HepG2 (cell line): ENCODE results near the gene GPR83. TPM values are rescaled to one million over a fixed set of nuclear protein-coding genes. Genes with fewer than 3 reads are reported as not detected.

Experiments
- ATAC-seq: fragments of 200-7000 bp; cut with Tn5 transposase; 3 replicates; pipeline ENCODE4 v1.9.1; 2020; ENCODE audit warnings: mild to moderate bottlenecking, moderate library complexity
- BruUV-seq: library from RNA; stranded (reverse); fragments of 400-500 nt; replicated peaks from 2 replicates; lab custom pipeline; 2021; lab: Mats Ljungman, UMichigan
- CTCF ChIA-PET: fragments of 300-600 bp; formaldehyde crosslinking; extraction: SDS; loops from one replicate; lab custom pipeline; 2021; ENCODE audit warnings: low total read pairs, inconsistent platforms, low intra/inter-chr PET ratio; lab: Yijun Ruan, JAX
- POLR2A ChIA-PET: fragments of 350-600 bp; sonication (Branson Sonifier 250); formaldehyde crosslinking; loops from one replicate; lab custom pipeline; 2020; ENCODE audit warnings: antibody characterized with exemption, inconsistent platforms; lab: Yijun Ruan, JAX
- DNase-seq: peaks from one replicate; pipeline ENCODE4 v3.0.0-alpha.2; 2015; ENCODE audit warnings: low spot score
- FAIRE-seq: peaks from 3 replicates; lab custom pipeline; 2011; peaks lifted over from hg19 to GRCh38; lab: Jason Lieb, UNC
- H2AFZ ChIP-seq: one replicate; pipeline ENCODE4 v1.6.1; 2011; ENCODE audit warnings: low read length, inconsistent platforms
- H3K27ac ChIP-seq: fragments of 300-600 bp; 3 replicates; pipeline ENCODE4 v1.8.0; 2011; ENCODE audit warnings: mixed run types, mild to moderate bottlenecking, mixed read lengths, low read length, inconsistent platforms; ENCODE audit not compliant: insufficient read depth; ENCODE audit errors: extremely low read length
- H3K27me3 ChIP-seq, 2 experiments: fragments of 200-600 bp in 1 of 2; 2 replicates in 1 of 2; 3 replicates in 1 of 2; pipeline versions ENCODE4 v1.6.0 to v1.8.0; 2011; ENCODE audit warnings: low read length in 2 of 2, mild to moderate bottlenecking in 2 of 2, moderate library complexity in 2 of 2, inconsistent platforms in 1 of 2; ENCODE audit not compliant: insufficient read depth in 2 of 2, control insufficient read depth in 1 of 2
- H3K36me3 ChIP-seq, 2 experiments: fragments of 200-600 bp in 1 of 2; replicated peaks in 1 of 2; 2 replicates in 1 of 2; 3 replicates in 1 of 2; pipeline versions ENCODE4 v1.5.1 to v1.8.0; 2011; ENCODE audit warnings: low read length in 2 of 2, inconsistent platforms in 1 of 2; ENCODE audit not compliant: insufficient read depth in 2 of 2, control insufficient read depth in 1 of 2
- H3K4me1 ChIP-seq: 2 replicates; pipeline ENCODE4 v1.5.1; 2012; ENCODE audit warnings: low read length, inconsistent platforms; ENCODE audit not compliant: insufficient read depth
- H3K4me2 ChIP-seq: 2 replicates; pipeline ENCODE4 v1.6.0; 2011; ENCODE audit warnings: low read depth, low read length, inconsistent platforms
- H3K4me3 ChIP-seq, 3 experiments: fragments of 200-600 bp in 1 of 3; sonication (generic), shearing (Covaris generic) in 1 of 3; replicated peaks in 1 of 3; 2 replicates each; pipeline ENCODE4 v1.5.1; 2011 to 2016; ENCODE audit warnings: low read length in 3 of 3, inconsistent platforms in 2 of 3, low read depth in 2 of 3, mild to moderate bottlenecking in 2 of 3, control low read depth in 1 of 3, mixed read lengths in 1 of 3; ENCODE audit not compliant: insufficient read depth in 1 of 3
- H3K79me2 ChIP-seq: one replicate; pipeline ENCODE4 v1.6.1; 2011; ENCODE audit warnings: low read length, inconsistent platforms; ENCODE audit not compliant: insufficient read depth
- H3K9ac ChIP-seq: 2 replicates; pipeline ENCODE4 v1.6.0; 2011; ENCODE audit warnings: mild to moderate bottlenecking, low read depth, low read length, inconsistent platforms; ENCODE audit not compliant: insufficient read depth
- H3K9me3 ChIP-seq: 2 replicates; pipeline ENCODE4 v1.5.1; 2012; ENCODE audit warnings: mild to moderate bottlenecking, low read length
- H4K20me1 ChIP-seq: 2 replicates; pipeline ENCODE4 v1.6.0; 2011; ENCODE audit warnings: inconsistent platforms, mild to moderate bottlenecking, low read length, moderate library complexity; ENCODE audit not compliant: insufficient read depth
- E2F2 ChIP-seq: sonication (generic); formaldehyde crosslinking; IDR thresholded peaks from 2 replicates; pipeline ENCODE4 v1.4.0; 2020; ENCODE audit warnings: missing genetic modification reagents, borderline replicate concordance
- HIC2 ChIP-seq: sonication (generic); formaldehyde crosslinking; IDR thresholded peaks from 2 replicates; pipeline ENCODE4 v1.9.0; 2022; ENCODE audit warnings: low read depth, missing genetic modification reagents
- KLF11 ChIP-seq: IDR thresholded peaks from 2 replicates; pipeline ENCODE4 v1.6.1; 2016; ENCODE audit warnings: missing compliant biosample characterization
- PLRG1 ChIP-seq: fragments of 450-650 bp; conservative IDR thresholded peaks from 2 replicates; pipeline ENCODE4 v1.6.1; 2016
- SP5 ChIP-seq: IDR thresholded peaks from 2 replicates; pipeline ENCODE4 v1.6.1; 2016; ENCODE audit warnings: low read depth, borderline replicate concordance
- ZNF225 ChIP-seq: sonication (generic); formaldehyde crosslinking; IDR thresholded peaks from 2 replicates; pipeline ENCODE4 v1.4.0; 2020; ENCODE audit warnings: mild to moderate bottlenecking, missing genetic modification reagents
- ZNF329 ChIP-seq: sonication (generic); formaldehyde crosslinking; IDR thresholded peaks from 2 replicates; pipeline ENCODE4 v1.9.0; 2021; ENCODE audit warnings: low read depth, mild to moderate bottlenecking, missing genetic modification reagents
- WGBS: methylation state at CpG from one replicate; pipeline ENCODE4 v1.1.6; 2017; ENCODE audit warnings: low lambda C conversion rate; 5-methylcytosine and 5-hydroxymethylcytosine counted together
- in situ Hi-C: cut with HindIII; loops from 2 replicates; pipeline ENCODE4 v1.10.0; 2017; ENCODE audit warnings: low pct_unique_long_range_greater_than_20kb; ENCODE audit not compliant: extremely low pct_ligation_motif_present
- intact Hi-C: fragments of 100-400 bp; cut with micrococcal nuclease; formaldehyde crosslinking; loops from one replicate; pipeline ENCODE4 v1.10.0; 2022; ENCODE audit not compliant: unreplicated experiment
- polyA plus RNA-seq, 8 experiments: library from polyadenylated mRNA; depleted of rRNA in 3 of 8; stranded (reverse) in 7 of 8; unstranded in 1 of 8; fragments of >200 nt; fragmentation: Illumina TruSeq in 4 of 8; extraction: Trizol in 4 of 8; gene quantifications; 2 replicates each; pipeline versions ENCODE4 v1.2.1 to v1.2.3, GENCODE V29; 2011 to 2016; ENCODE audit warnings: low read depth in 4 of 8, missing spikeins in 1 of 8, mixed read lengths in 1 of 8; ENCODE audit not compliant: insufficient read depth in 1 of 8
- total RNA-seq, 5 experiments: library from RNA; depleted of rRNA; stranded (reverse); fragments of >200 nt; fragmentation: Illumina TruSeq; extraction: Trizol; gene quantifications; 2 replicates each; pipeline ENCODE4 v1.2.3, GENCODE V29; 2016; ENCODE audit warnings: low read depth in 1 of 5
- TF ChIP-seq, protein P1 (sequence below): IDR thresholded peaks from 2 replicates; pipeline ENCODE4 v1.6.1; 2016; ENCODE audit warnings: missing compliant biosample characterization, missing genetic modification reagents, borderline replicate concordance
- TF ChIP-seq, protein P2 (sequence below): sonication (generic); formaldehyde crosslinking; IDR thresholded peaks from 2 replicates; pipeline ENCODE4 v1.8.1; 2023; ENCODE audit warnings: mild to moderate bottlenecking, missing genetic modification reagents

Gene GPR83
- total and polyA plus RNA-seq, 2 of the 13 experiments (the other 11 are each of a cell fraction or from before 2014, with no cell fraction given), result 0.04 to 0.11 TPM

GRCh38 chr11:94330789-94331188 lies 70.4 kb downstream of the GPR83 start:
- H3K9ac ChIP-seq, result no peak overlapping the region
- ATAC-seq, result no peak
- DNase-seq, result no peak
- H3K27me3 ChIP-seq, result no peaks in the 10 kb centered on the region; a peak in 1 of 5 replicates
- no peaks in the 10 kb centered on the region for H3K4me1 ChIP-seq
- TF ChIP-seq, protein P1, sequence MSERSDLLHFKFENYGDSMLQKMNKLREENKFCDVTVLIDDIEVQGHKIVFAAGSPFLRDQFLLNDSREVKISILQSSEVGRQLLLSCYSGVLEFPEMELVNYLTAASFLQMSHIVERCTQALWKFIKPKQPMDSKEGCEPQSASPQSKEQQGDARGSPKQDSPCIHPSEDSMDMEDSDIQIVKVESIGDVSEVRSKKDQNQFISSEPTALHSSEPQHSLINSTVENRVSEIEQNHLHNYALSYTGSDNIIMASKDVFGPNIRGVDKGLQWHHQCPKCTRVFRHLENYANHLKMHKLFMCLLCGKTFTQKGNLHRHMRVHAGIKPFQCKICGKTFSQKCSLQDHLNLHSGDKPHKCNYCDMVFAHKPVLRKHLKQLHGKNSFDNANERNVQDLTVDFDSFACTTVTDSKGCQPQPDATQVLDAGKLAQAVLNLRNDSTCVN (CRISPR knock-in tag), result no peak
- TF ChIP-seq ZNF225 (CRISPR knock-in tag), result no peak
- TF ChIP-seq PLRG1, result no peak
- TF ChIP-seq ZNF329 (CRISPR knock-in tag), result no peak
- TF ChIP-seq HIC2 (CRISPR knock-in tag), result no peak
- no peak for TF ChIP-seq E2F2 (CRISPR knock-in tag)
- TF ChIP-seq KLF11 (CRISPR knock-in tag), result no peak
- no peak for TF ChIP-seq SP5 (CRISPR knock-in tag)
- TF ChIP-seq, protein P2, sequence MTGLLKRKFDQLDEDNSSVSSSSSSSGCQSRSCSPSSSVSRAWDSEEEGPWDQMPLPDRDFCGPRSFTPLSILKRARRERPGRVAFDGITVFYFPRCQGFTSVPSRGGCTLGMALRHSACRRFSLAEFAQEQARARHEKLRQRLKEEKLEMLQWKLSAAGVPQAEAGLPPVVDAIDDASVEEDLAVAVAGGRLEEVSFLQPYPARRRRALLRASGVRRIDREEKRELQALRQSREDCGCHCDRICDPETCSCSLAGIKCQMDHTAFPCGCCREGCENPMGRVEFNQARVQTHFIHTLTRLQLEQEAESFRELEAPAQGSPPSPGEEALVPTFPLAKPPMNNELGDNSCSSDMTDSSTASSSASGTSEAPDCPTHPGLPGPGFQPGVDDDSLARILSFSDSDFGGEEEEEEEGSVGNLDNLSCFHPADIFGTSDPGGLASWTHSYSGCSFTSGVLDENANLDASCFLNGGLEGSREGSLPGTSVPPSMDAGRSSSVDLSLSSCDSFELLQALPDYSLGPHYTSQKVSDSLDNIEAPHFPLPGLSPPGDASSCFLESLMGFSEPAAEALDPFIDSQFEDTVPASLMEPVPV (CRISPR knock-in tag), result no peak
- H3K27ac ChIP-seq, result no peak overlapping the region
- BruUV-seq, result no TSS peak
- H4K20me1 ChIP-seq, result no peaks in the 10 kb centered on the region
- no peak for FAIRE-seq
- POLR2A ChIA-PET, result no interaction called here
- intact Hi-C loops, result no loop called here
- no peak overlapping the region for H2AFZ ChIP-seq
- H3K9me3 ChIP-seq, result no peaks in the 10 kb centered on the region
- no peak overlapping the region for H3K4me3 ChIP-seq
- CTCF ChIA-PET, result no interaction called here
- in situ Hi-C loops, result no loop called here
- WGBS, result 54% methylated on average over 2 of the region's 2 CpGs
- no peak overlapping the region for H3K4me2 ChIP-seq
- no peaks in the 10 kb centered on the region for H3K36me3 ChIP-seq
- H3K79me2 ChIP-seq, result no peaks in the 10 kb centered on the region
